ENCODE data around the gene PLXNA2. TPM values are rescaled to one million over a fixed set of nuclear protein-coding genes. Genes with fewer than 3 reads are reported as not detected.

Gene PLXNA2
- total RNA-seq, 1 experiment from 2014 or later: 0.89 TPM

DNA sequence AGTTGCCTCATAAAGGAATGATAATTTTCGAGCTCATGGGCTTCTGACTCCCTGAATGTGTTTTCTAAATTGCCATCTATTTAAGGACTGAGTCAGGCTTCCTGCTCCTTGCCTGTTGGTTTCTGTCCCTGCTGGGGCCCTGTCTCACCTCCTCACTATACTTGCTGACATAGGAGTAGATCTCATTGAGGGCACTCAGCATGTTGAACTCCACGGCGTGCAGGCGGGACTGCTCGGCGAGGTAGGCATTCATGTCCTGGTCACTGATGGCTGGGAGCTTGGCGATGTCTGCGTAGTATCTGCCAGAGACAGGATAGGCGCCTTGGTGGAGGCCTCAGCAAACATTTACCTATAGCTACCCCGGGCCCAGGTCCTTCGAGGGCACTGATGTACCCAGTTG, 216.3 kb downstream of the PLXNA2 start:
- no peaks in the 10 kb centered on the region for H3K9me3 ChIP-seq (ENCODE audit: control insufficient read depth in 1 of 2, insufficient read depth in 1 of 2, low read depth in 1 of 2, low read length in 2 of 2)
- no peaks in the 10 kb centered on the region for H3K79me2 ChIP-seq (ENCODE audit: insufficient read depth, low read length)
- intact Hi-C loops (cut with micrococcal nuclease): no loop called here
- no peaks in the 10 kb centered on the region for H3K36me3 ChIP-seq (ENCODE audit: control insufficient read depth in 1 of 2, insufficient read depth in 2 of 2, low read length in 2 of 2)
- DNase-seq (ENCODE audit: low read depth, low spot score): no peak
- ChIA-PET POLR2A (no interaction called here), CTCF (no interaction called here), RAD21 (ENCODE audit: low non-redundant PET in 1 of 2, low total read pairs in 2 of 2, uncharacterized antibody in 2 of 2, unreplicated experiment in 2 of 2) (no interaction called here)
- no peak overlapping the region for H2AFZ ChIP-seq (ENCODE audit: low read depth, low read length, poor library complexity, severe bottlenecking)
- H3K4me2 ChIP-seq (ENCODE audit: low read length): no peak overlapping the region
- no peak overlapping the region for H3K4me3 ChIP-seq (replicated peaks in 1 of 2; ENCODE audit: low read depth in 1 of 2, low read length in 2 of 2)
- no TSS peak for BruUV-seq (replicated peaks)
- peaks cover 15% of the 10 kb centered on the region; the same call in 1 of the 2 replicates for H3K27me3 ChIP-seq (ENCODE audit: insufficient read depth, low read length)
- H3K9ac ChIP-seq (ENCODE audit: low read length): no peak overlapping the region
- TF ChIP-seq YY1 (IDR thresholded peaks at IDR 0.05; ENCODE audit: extremely low read depth, insufficient replicate concordance, low read depth, low read length): no peak
- no peak for TF ChIP-seq EZH2 (IDR thresholded peaks at IDR 0.05)
- TF ChIP-seq CBX3 (IDR thresholded peaks at IDR 0.05; ENCODE audit: low read depth): no peak
- no peaks in the 10 kb centered on the region for H3K4me1 ChIP-seq (ENCODE audit: control insufficient read depth in 1 of 2, insufficient read depth in 2 of 2, low read length in 2 of 2)
- H3K27ac ChIP-seq (ENCODE audit: low read depth, low read length): no peak overlapping the region
- no peaks in the 10 kb centered on the region for H3K9me2 ChIP-seq (ENCODE audit: insufficient read depth)
- ATAC-seq: no peak
- H4K20me1 ChIP-seq (ENCODE audit: insufficient read depth): no peaks in the 10 kb centered on the region

- POLR2A ChIA-PET: no interaction called here
- CTCF ChIA-PET: interaction anchor here (1.2 kb wide), 1 partner anchor 218 kb away, joined by 3 read pairs; no protein-coding TSS in a partner anchor
- DNase-seq (ENCODE audit: low read depth, low spot score) (no peak), ATAC-seq (no peak)
- no TSS peak for BruUV-seq (replicated peaks)
- Histone ChIP-seq H3K9ac (ENCODE audit: low read length) (no peak overlapping the region), H3K9me2 (ENCODE audit: insufficient read depth) (no peaks in the 10 kb centered on the region), H3K79me2 (ENCODE audit: insufficient read depth, low read length) (no peaks in the 10 kb centered on the region), H3K4me2 (ENCODE audit: low read length) (no peak overlapping the region), H3K4me1 (ENCODE audit: control insufficient read depth in 1 of 2, insufficient read depth in 2 of 2, low read length in 2 of 2) (no peaks in the 10 kb centered on the region), H3K27ac (ENCODE audit: low read depth, low read length) (no peak overlapping the region), H4K20me1 (ENCODE audit: insufficient read depth) (no peaks in the 10 kb centered on the region), H2AFZ (ENCODE audit: low read depth, low read length, poor library complexity, severe bottlenecking) (no peak overlapping the region), H3K27me3 (ENCODE audit: insufficient read depth, low read length) (peaks cover 15% of the 10 kb centered on the region; the same call in 1 of the 2 replicates), H3K36me3 (ENCODE audit: control insufficient read depth in 1 of 2, insufficient read depth in 2 of 2, low read length in 2 of 2) (no peaks in the 10 kb centered on the region), H3K9me3 (ENCODE audit: control insufficient read depth in 1 of 2, insufficient read depth in 1 of 2, low read depth in 1 of 2, low read length in 2 of 2) (no peaks in the 10 kb centered on the region), H3K4me3 (replicated peaks in 1 of 2; ENCODE audit: low read depth in 1 of 2, low read length in 2 of 2) (no peak overlapping the region)
- intact Hi-C loops (cut with micrococcal nuclease): no loop called here
- TF ChIP-seq ELF1 (IDR thresholded peaks at IDR 0.05; ENCODE audit: borderline replicate concordance, low read depth) (no peak), CBX3 (IDR thresholded peaks at IDR 0.05; ENCODE audit: low read depth) (no peak), SP1 (IDR thresholded peaks at IDR 0.05; ENCODE audit: low read depth) (no peak)
- TF ChIP-seq, protein P1, sequence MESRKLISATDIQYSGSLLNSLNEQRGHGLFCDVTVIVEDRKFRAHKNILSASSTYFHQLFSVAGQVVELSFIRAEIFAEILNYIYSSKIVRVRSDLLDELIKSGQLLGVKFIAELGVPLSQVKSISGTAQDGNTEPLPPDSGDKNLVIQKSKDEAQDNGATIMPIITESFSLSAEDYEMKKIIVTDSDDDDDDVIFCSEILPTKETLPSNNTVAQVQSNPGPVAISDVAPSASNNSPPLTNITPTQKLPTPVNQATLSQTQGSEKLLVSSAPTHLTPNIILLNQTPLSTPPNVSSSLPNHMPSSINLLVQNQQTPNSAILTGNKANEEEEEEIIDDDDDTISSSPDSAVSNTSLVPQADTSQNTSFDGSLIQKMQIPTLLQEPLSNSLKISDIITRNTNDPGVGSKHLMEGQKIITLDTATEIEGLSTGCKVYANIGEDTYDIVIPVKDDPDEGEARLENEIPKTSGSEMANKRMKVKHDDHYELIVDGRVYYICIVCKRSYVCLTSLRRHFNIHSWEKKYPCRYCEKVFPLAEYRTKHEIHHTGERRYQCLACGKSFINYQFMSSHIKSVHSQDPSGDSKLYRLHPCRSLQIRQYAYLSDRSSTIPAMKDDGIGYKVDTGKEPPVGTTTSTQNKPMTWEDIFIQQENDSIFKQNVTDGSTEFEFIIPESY (IDR thresholded peaks at IDR 0.05; ENCODE audit: extremely low read depth, insufficient replicate concordance, low read length): no peak
- RAD21 ChIA-PET (ENCODE audit: low non-redundant PET in 1 of 2, low total read pairs in 2 of 2, uncharacterized antibody in 2 of 2, unreplicated experiment in 2 of 2): no interaction called here
Measured at GRCh38 chr1:208026880-208027438, 217.2 kb downstream of the PLXNA2 start.

Measured in HCT116 (cell line).